Activated T-helper 2 cell treated with anti-CD3 and anti-CD28 coated beads, Interferon-gamma antibody, Interleukin-2, Interleukin-4, amounts not matched to agents 10 μg/mL and 5 μg/mL and 100 μg/mL, durations not matched to agents 14 hours and 24 hours and 36 hours (primary cell): ENCODE data around the gene CCDC127. TPM values are rescaled to one million over a fixed set of nuclear protein-coding genes. Genes with fewer than 3 reads are reported as not detected.

ENCODE experiments used
- DNase-seq: peaks from one replicate; pipeline ENCODE4 v3.0.0; 2021; ENCODE audit warnings: low spot score
- H3K27ac Mint-ChIP-seq: one replicate; pipeline ENCODE4 v1.8.0; 2021; ENCODE audit warnings: mixed read lengths
- H3K27me3 Mint-ChIP-seq: one replicate; pipeline ENCODE4 v1.8.0; 2021; ENCODE audit warnings: low read depth, mixed read lengths
- H3K36me3 Mint-ChIP-seq: one replicate; pipeline ENCODE4 v1.8.0; 2021; ENCODE audit warnings: low read depth, mixed read lengths
- H3K4me1 Mint-ChIP-seq: one replicate; pipeline ENCODE4 v1.8.0; 2021; ENCODE audit warnings: low read depth, mixed read lengths
- H3K4me3 Mint-ChIP-seq: one replicate; pipeline ENCODE4 v1.8.0; 2021; ENCODE audit warnings: low read depth, mild to moderate bottlenecking, moderate library complexity, mixed read lengths
- H3K9me3 Mint-ChIP-seq: one replicate; pipeline ENCODE4 v1.8.0; 2021; ENCODE audit warnings: mixed read lengths
- intact Hi-C: fragments of 100-400 bp; cut with micrococcal nuclease; formaldehyde crosslinking; loops from one replicate; pipeline ENCODE4 v1.15.1; 2023
- total RNA-seq: library from RNA; stranded (reverse); gene quantifications from 2 replicates; pipeline ENCODE4 v1.2.3, GENCODE V29; 2022

CCDC127 gene
- total RNA-seq, 1 donor from 2014 or later: 6.5 TPM

DNA sequence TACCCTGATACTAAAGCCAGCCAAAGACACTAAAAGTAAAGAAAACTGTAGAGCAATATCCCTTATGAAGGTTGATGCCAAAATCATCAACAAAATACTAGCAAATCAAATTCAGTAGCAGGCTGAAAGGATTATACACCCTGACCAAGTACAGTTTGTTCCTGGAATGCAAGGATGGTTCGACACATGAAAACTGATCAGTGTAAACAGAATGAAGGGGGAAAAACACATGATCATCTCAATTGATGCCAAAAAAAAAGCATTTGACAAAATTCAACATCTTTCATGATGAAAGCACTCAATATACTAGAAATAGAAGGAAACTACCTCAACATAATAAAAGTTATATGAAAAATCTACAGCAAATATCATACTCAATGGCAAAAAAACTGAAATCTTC, 70.2 kb downstream of the CCDC127 start:
- Mint-ChIP-seq H3K4me1 (no peaks in the 10 kb centered on the region), H3K9me3 (peaks cover 19% of the 10 kb centered on the region), H3K36me3 (no peaks in the 10 kb centered on the region), H3K4me3 (no peak overlapping the region), H3K27ac (no peak overlapping the region), H3K27me3 (peaks cover 2% of the 10 kb centered on the region)
- DNase-seq: no peak
- intact Hi-C loops: no loop called here

Other genes starting within 250 kb of the CCDC127 start
- gene PLEKHG4B, start 126.0 kb downstream of the CCDC127 start, total RNA-seq: not detected in 2 replicates
- not detected in 2 replicates for gene LRRC14B, start 26.7 kb downstream of the CCDC127 start, total RNA-seq
- gene SDHA, start 167 bp upstream of the CCDC127 start, total RNA-seq: 154 and 157 TPM in 2 replicates
- 109 TPM in 2 replicates for gene PDCD6, start 53.5 kb upstream of the CCDC127 start, total RNA-seq
- gene AHRR, start 103.6 kb upstream of the CCDC127 start, total RNA-seq: 33.3 and 34.9 TPM in 2 replicates
- 62.3 and 66.4 TPM in 2 replicates for gene EXOC3, start 225.0 kb upstream of the CCDC127 start, total RNA-seq